HG03095 (cell line): ENCODE results near the gene CASZ1.

Experiments used
- ATAC-seq: cut with Tn5 transposase; IDR thresholded peaks from one replicate; pipeline ENCODE4 v1.9.1; 2021; ENCODE audit warnings: moderate library complexity; ENCODE audit not compliant: unreplicated experiment

CASZ1 gene

GRCh38 chr1:10675813-10676212 lies 120.6 kb downstream of the CASZ1 start:
- no peak for ATAC-seq

GRCh38 chr1:10674700-10675609 lies 121.5 kb downstream of the CASZ1 start:
- ATAC-seq: no peak

- no peak for ATAC-seq
Measured at GRCh38 chr1:10674222-10674621, 122.2 kb downstream of the CASZ1 start.

GRCh38 chr1:10673109-10673711 lies 123.2 kb downstream of the CASZ1 start:
- ATAC-seq: no peak

DNA sequence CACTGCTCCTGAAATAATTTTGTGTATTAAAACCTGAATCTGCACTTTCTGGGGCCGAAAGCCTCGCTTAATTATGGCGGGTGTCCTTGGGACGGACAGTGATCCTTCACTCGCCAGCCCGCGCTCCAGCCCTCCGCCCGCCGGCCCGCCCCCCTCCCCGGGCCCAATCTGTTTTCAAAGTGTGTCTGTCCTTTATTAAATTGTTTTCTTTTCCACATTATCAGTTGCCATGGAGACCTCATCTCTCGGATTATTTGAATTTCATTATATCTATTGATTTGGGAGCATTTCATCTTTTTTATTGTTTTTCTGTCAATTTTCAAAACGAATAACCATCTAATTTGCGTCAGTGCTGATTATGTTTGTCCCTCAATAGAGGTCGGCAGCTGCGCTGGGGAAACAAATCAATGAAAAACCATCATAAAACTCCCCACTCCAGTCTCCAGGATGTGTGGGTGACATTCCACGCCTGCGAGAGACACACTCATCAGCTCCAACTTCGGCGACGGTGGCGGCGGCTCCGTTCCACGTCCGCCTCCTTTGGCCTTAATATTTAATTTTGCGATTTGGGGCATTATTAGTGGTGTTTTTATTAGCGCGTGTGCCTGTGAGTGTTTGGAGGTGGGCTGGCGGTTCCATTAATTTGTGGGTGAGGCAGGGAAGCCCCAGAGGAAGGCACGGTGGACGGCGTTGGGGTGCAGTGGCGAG lies 123.9 kb downstream of the CASZ1 start:
- no peak for ATAC-seq

- no peak for ATAC-seq
Measured at GRCh38 chr1:10671622-10672342, 124.7 kb downstream of the CASZ1 start.

DNA sequence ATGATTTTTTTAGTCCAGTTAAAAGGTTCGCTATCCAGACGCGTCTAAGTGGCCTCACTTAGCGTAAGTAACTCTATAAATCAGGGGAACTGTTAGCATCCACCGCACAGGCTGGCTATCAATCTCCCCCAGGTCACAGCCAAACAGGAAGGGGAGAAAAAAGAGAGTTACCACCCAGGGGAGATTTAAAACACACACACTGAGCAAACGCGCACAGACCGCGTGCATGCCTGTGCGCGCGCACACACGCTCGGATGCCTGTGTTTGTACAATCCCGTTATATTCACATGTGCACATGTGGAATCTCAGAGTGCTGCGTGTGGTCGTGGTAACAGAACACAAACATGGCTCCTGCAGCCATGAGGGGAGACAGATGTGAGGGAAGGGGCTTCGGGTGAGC lies 125.4 kb downstream of the CASZ1 start:
- no peak for ATAC-seq

DNA sequence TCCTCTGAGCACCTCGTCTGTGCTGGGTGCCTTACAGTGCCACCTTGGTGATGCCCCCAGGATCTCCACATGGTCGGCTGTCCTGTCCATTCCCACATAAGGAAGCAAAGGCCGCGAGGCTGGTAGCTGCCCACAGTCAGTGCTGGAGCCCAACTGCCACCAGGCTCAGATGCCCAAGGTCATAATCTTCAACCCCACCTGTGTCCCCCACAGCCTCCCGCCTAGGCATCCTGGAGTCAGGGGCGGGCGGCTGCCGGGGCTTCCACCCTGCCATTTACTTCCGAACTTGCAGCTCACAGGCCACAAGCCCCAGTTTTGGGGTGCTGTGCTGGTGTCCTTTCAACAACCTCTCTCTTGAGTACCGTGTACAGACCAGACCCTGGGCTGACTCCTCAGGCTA lies 126.3 kb downstream of the CASZ1 start:
- ATAC-seq: no peak

DNA sequence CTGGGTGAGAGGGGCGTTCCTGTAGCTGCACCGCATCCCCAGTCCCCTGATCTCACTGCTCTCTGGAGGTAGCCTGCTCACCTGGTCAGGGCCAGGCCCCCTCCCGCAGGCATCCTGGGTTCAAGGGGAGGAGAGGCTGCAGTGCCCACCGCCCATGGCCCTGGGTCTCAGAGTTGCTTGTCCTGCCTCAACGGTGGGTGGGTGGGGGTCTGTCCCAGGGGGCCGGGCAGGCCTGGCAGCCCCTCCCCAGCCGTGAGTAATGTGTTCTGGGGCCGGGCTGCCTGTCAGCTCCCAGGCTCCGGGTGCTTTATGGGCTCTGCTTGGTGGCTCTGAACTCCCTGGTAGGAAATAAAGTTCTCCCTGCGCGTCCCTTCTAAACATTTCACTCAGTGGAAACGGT lies 126.9 kb downstream of the CASZ1 start:
- no peak for ATAC-seq

- ATAC-seq: no peak
Measured at GRCh38 chr1:10667861-10668761, 128.3 kb downstream of the CASZ1 start.

DNA sequence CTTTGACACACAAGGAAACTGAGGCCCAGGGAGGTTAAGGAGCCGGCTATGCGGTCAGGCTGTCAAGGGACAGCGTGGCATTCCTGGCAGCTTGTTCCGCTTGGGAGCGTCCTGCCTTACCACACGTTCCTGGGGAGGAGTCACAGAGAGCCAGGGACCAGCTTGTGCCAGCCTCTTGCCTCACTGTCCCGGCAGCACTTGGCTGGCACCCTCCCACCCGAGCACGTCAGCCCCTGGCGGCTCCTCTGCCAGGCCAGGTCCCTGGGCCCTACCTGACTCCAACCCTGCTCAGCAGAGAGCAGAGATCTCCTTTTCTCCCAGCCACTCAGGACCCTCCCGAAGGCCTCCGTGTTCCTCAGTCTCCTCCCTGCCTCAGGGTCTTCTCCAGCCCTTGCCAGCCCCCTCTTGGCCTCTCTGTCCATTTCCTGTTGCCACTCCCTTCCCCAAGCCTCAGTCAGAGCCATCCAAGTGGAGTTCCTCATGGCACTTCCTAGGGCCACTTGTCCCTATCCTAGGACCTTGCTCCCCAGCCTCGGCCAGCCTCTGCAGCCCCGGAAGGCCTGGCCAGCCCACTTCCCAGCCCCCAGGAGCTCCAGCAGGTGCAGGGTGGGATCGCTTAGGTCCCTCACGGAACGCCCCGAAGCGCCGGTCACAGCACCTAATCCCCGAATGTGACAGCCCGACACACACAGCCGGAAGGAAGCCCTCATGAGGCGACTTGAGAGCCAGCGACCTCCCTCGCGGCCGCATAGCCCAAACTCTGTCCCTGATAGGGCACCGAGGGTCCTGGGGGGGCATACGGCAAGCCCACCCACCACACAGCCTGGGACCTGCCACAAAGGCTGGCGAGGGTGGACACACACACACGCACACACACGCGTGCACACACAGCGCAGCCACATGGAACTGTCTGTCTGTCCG lies 130.3 kb downstream of the CASZ1 start:
- no peak for ATAC-seq

GRCh38 chr1:10665226-10665625 lies 131.2 kb downstream of the CASZ1 start:
- no peak for ATAC-seq

DNA sequence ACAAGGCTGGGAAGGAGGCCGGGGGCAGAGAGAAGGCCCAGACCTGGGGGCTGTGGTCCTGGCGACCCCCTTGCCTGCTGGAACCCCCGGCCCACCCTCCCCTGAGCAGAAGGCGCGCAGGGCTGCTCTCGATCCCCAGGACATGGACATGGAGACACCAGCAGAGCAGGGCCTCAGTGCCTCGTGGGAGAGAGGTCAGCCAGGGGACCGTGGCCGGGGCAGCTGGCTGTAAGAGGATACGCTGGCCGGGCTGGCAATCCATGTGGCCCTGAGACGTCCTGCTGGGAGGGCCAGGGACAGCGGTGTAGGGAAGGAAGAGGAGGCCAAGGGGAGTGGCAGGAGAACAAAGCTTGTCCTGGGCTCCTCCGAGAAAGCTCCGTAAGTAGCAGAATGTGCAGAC lies 132.2 kb downstream of the CASZ1 start:
- ATAC-seq: no peak

DNA sequence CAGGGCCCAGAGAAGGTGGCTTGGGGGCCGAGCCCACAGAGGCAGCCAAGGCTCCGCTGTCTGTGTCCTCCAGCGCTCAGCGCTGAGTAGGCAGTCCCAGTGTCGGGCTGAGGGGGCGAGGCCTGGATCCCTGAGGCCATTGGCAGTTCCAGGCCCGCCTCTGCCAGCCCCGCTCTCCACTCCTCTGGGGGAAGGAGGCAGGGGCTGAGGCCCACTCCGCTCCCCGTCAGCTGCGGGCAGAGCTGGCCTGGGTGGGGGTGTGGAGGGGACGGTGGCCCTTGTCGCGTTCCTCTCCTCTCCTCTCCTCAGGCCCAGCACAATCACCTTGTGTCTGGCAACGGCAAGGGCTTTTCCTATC lies 132.8 kb downstream of the CASZ1 start:
- ATAC-seq: no peak

- no peak for ATAC-seq
Measured at GRCh38 chr1:10662824-10663677, 133.4 kb downstream of the CASZ1 start.

GRCh38 chr1:10662090-10662688 lies 134.3 kb downstream of the CASZ1 start:
- no peak for ATAC-seq

DNA sequence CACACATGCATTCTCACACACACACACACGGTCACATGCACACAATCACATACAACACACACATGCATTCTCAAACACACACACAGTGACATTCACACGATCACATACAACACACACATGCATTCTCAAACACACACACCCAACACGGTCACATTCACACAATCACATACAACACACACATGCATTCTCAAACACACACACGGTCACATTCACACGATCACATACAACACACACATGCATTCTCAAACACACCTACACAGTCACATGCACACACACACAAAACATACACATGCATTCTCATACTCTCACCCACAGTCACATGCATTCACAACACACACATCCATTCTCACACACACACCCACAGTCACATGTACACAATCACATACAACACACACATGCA lies 135.0 kb downstream of the CASZ1 start:
- ATAC-seq: no peak
